Measurements from ENCODE around the gene TOLLIP.
"Not testable (repeated sequence)": the region's sequence is repeated elsewhere in the genome, so short reads cannot be mapped to it uniquely, and the experiment has no call there.

- not testable (repeated sequence) for TF ChIP-seq CTCF, POLR2A (IDR thresholded peaks at IDR 0.05)
These were observed 63.7 kb downstream of the TOLLIP start for GRCh38 chr11:1245717-1246116.
